GM19035 (cell line): Measurements from ENCODE around the gene SYNE1.
"Not testable (repeated sequence)": the region's sequence is repeated elsewhere in the genome, so short reads cannot be mapped to it uniquely, and the experiment has no call there.

Experiments
- ATAC-seq: cut with Tn5 transposase; IDR thresholded peaks from one replicate; pipeline ENCODE4 v1.9.1; 2021; ENCODE audit not compliant: unreplicated experiment

Gene SYNE1

GRCh38 chr6:152572338-152573088 lies 64.6 kb downstream of the SYNE1 start:
- ATAC-seq, result no peak

- ATAC-seq, result no peak
Observed at GRCh38 chr6:152571943-152572337, 65.2 kb downstream of the SYNE1 start.

DNA sequence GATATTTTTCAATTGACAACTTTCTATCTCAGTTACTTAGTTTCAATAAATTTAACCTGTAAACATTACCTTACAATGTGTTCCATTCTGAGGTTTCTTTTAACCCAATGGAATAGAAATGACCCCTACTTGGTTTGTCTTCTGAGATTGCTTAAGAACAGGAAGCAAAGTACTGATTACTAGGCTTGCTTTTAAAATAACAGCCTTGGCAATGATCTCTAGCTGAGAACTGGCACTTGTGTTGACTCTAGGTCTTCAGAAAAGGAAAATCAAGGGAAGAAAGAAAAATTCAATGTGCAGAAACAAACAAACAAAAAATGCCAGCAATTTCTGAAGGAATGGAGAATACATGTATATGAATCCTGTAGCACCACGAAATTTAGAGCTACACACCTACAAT lies 66.1 kb downstream of the SYNE1 start:
- ATAC-seq, result no peak

- ATAC-seq, result no peak
Observed at GRCh38 chr6:152566103-152566875, 70.9 kb downstream of the SYNE1 start.

GRCh38 chr6:152563177-152563576 lies 74.0 kb downstream of the SYNE1 start:
- ATAC-seq, result no peak

- not testable (repeated sequence) for ATAC-seq
Observed at GRCh38 chr6:152558798-152559197, 78.4 kb downstream of the SYNE1 start.

DNA sequence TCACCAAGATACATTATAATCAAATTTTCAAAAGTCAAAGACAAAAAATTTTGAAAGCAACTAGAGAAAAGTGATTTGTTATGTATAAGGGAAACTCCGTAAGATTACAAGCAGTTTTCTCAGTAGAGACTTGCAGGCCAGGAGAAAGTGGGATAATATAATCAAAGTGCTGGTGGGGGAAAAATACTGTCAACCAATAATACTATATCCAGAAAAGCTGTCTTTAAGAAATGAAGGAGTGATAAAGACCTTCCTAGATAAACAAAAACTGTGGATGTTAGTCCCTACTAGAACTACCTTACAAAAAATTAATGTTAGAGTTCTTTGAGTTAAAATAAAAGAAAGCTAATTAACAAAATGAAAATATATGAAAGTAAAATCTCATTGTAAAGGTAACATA lies 79.7 kb downstream of the SYNE1 start:
- no peak for ATAC-seq

- no peak for ATAC-seq
Observed at GRCh38 chr6:152554851-152555250, 82.3 kb downstream of the SYNE1 start.

DNA sequence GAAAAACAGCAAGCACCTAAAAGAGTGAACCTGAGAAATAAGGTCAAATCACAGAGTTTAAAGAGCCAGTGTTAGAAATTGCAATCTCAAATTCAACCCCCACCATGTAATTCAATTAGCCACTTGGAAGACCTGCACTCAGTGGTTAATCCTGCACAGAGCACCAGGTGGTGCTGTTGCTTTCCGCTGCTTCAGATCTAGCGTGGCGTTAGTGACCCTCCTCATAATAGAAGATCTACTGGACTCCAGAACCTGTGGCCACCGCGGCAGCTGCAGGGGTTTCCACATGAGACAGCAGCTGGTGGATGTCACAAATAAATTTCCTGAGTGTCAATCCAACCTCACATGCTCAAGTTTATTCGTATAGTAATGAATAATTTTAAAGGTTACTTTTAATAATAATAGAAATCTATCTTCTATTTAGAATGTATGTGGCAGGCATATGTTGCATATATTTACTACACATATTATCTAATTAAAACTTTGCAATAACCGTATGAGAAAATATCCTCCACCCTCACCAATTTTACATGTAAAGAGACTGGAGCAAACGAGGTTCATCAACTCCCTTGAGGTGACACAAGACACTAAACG lies 84.4 kb downstream of the SYNE1 start:
- ATAC-seq, result peak; percentile 99

GRCh38 chr6:152543519-152543918 lies 93.6 kb downstream of the SYNE1 start:
- no peak for ATAC-seq

DNA sequence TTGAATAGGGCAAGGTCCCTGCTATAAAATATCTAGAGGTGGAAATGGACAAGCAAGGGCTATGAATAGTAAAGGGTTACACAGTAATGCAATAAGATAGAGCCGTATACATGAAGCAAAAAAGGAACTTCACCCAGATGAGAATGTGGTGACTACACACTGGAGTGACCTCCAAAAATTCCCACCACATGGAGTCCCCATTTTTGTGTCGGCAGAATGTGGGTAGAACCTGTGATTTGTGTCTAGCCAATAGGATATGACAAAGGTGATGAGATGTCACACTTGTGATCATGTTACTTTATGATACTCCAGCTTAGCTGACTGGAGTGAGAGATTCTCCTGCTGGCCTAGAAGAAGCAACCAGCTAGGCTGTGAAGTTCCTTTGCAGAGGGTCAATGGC lies 96.8 kb downstream of the SYNE1 start:
- no peak for ATAC-seq

- no peak for ATAC-seq
Observed at GRCh38 chr6:152534541-152534940, 102.6 kb downstream of the SYNE1 start.

- no peak for ATAC-seq
Observed at GRCh38 chr6:152532556-152533422, 104.4 kb downstream of the SYNE1 start.

DNA sequence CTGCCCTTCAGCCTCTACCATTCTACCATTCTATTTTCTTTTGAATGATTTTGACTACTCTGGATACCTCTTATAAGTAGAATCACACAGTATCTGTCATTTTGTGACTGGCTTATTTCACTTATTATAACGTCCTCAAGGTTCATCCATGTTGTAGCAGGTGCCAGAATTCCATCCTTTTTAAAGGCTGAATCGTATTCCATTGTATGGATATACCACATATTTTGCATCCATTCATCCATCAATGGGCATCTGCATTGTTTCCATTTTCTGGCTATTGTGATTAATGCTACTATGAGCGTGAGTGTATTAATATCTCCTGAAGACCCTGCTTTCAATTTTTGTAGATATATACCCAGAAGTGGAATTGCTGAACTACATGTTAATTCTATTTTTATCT lies 105.5 kb downstream of the SYNE1 start:
- ATAC-seq, result no peak

DNA sequence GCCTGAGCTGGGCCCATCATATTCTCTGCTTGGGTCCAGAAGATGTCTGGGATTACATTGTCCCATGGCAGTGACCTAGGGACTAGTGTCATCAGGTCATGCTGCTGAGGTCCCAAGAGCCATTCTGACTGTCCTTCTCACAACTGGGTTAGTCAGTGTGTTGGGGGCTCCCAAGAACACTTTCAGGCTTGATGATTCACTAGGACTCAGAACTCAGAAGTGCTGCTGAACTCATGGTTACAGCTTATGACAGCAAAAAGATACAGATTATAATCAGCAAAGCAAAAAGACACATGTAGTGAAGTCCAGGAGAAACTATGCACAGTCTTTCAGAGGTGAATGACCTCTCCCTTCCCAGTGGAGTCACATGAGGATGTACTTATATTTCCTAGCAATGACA lies 107.8 kb downstream of the SYNE1 start:
- ATAC-seq, result no peak

DNA sequence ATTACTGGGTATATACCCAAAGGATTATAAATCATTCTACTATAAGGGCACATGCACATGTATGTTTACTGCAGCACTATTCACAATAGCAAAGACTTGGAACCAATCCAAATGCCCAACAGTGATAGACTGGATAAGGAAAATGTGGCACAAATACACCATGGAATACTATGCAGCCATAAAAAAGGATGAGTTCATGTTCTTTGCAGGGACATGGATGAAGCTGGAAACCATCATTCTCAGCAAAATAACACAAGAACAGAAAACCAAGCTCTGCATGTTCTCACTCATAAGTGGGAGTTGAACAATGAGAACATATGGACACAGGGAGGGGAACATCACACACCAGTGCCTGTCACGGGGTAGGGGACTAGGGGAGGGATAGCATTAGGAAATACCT lies 123.0 kb downstream of the SYNE1 start:
- not testable (repeated sequence) for ATAC-seq

DNA sequence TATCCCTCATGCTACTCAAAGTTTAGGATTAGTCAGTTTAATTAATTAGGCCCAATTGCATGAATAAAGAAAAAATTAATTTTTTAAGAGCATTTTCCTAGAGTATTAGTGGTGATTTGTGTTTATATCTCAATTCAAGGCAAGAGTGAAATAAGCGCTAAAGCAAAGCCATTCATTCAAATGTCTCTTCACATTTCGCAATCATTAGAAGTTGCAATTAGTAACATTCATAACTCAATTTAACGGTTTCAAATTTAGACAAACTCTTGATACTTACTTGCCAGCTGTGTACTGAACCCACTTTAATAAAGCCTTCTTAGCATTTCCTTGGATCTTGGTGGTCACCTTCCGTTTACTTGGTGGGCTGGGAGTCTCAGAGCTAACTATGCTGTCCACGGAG lies 127.2 kb downstream of the SYNE1 start:
- no peak for ATAC-seq

DNA sequence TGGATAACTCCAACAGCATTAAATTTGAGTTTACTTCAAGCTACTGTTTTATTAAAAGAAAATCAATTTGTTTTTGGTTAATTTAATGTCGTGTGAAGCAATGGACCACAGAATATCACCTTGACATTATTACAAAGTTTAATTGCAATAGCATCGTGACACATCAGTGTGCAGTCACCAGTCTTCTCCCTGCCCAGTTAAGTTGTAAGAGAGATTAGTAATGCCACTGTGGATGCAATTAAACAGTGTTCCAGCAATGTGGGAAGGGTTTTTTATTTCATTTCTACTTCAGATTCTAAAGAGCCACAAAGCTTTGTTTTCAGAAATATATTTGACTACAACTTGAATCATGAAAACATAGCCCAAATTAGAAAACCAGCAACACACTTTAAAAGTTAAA lies 128.7 kb downstream of the SYNE1 start:
- no peak for ATAC-seq

DNA sequence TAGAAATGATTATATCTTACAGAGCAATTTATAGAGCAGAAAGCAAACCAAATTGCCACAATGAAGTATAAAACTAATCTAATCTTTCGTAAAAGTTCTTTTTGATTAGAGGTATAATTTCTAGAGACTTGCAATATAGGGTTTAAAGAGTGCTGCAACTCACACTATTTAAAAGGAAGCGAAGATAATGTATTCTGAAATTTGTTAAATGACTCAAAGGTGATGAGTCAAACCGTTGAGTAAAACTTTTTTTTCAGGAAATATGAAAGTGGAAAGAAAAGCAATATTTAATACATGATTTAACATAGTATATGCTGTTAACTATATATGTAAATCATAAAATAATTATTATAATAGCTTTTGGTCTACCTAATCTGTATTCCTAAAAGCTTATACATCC lies 133.6 kb downstream of the SYNE1 start:
- no peak for ATAC-seq

- ATAC-seq, result no peak
Observed at GRCh38 chr6:152502421-152503188, 134.6 kb downstream of the SYNE1 start.
